GM19023 (cell line): Measurements from ENCODE around the gene ENOX1.

Source experiments
- ATAC-seq: cut with Tn5 transposase; IDR thresholded peaks from one replicate; pipeline ENCODE4 v1.9.1; 2021; ENCODE audit warnings: mild to moderate bottlenecking, moderate library complexity; ENCODE audit not compliant: unreplicated experiment

Gene ENOX1

DNA sequence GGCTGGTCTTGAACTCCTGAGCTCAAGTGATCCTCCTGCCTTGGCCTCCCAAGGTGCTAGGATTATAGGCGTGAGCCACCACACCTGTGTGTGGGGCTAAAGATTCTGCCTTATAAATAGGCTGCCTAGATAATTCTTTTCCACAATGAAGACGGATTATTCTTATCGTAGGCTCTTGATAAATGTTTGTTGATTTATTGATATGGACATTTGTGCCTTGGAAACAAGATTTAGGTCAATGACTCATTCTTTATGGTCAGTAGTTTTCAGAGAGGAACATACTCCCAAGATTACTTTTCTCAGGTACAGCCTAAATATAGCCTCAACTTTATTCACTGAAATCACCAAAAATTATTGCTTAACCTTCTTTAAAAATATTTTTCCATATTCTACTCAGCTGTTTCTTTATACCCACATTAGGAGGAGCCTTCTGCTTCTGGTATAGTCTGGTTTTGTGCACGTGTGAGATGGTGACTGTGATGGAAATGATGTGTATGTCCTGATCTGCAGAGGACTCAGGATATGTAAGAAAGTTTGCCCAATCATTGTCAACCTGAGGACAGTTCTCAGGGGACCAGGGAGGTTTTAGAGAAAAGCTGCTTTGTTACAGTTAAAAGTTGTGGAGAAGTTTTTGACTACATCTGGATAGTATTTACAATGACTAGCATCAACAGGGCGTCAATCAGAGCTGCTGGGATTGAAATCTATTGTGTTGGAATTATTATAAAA lies 554.5 kb downstream of the ENOX1 start:
- ATAC-seq, result no peak

DNA sequence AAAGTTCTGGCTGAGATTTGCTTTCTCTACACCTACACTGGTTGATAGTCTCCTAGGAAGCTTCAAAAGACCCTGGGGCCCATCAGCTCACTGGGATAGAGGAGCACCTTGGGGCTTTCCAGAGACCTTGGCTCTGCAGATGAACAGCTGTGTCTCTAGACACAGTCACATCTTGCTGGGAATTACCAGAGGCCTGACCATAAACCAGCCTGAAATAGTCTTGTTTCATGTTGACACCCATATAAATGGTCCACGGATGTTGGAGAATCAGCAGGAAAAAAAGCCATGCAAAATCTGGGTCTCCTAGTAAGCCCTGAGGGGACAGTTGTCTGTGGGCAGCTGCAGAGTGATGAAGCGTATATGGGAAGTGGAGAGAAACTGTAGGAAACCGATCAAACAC lies 555.8 kb downstream of the ENOX1 start:
- no peak for ATAC-seq

DNA sequence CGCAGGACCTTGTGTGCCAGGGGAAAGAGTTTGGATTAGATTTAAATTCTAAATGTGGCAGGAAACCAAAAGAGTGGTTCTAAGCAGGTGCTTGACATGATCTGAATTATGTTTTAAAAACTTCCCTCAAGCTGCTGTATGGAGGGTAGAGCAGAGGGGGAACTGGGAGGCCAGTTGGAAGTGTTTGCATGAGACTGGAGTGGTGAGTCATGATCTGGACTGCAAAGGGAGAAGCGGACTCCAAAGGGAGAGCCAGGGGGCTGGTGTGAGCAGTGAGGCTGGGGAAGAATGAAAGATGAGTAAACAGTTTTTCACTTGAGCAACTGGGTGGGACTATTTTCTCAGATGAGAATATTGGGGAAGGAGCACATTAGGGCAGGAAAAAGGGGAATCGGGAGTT lies 557.3 kb downstream of the ENOX1 start:
- ATAC-seq, result no peak

DNA sequence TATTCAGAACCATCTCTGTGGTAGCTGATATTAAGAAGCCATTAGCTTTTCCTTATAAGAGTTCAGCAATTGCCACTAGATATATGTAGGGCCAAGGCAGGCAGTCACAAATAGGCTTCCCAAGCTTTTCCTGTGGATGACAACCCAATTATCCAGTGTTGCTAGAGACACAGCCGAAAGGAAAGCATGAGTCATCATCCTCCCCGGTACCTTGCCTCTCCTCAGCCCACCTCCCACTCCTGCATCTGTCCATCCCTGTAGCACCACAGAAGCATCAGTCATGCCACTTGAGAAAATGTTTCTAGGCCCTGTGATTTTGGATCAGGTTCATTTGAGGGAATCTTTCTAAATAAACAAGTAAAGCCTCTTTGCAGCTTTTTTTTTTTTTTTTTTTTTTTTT lies 559.1 kb downstream of the ENOX1 start:
- ATAC-seq, result no peak

DNA sequence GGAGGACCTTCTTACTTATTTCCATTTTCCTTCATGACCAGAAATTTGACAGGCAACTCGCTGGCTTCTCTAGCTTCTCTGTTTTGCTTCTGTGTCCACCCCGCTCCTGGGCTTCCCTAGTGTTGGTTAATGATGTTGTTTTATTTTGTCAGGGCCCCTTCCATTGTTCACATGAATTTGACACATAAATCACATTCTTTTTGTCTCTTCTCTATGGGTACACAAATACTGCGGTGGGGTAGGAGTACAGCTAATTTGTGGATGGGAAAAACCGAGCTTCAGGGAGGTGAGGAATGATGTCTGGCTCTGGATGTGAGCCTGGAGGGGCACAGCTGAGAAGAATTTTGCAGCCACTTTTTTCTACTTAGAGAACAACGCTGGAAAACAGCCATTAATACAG lies 563.6 kb downstream of the ENOX1 start:
- ATAC-seq, result no peak

DNA sequence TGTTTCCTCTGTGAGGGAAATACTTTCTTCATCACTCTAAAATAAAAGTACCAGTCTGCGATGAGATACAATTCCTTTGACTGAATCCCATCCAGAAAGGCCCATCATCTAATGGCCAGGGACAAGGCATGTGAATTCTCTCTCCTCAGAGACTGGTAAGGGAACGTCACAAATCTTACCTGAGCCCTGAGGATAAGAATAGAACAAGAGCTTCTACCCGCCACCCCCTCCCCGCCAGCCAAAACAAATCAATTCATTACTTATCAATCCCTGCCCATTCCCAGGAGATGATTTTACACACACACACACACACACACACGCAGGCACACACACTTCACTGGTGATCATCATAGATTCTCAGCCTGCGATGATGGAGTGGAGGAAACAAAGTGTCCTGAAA lies 564.7 kb downstream of the ENOX1 start:
- no peak for ATAC-seq

DNA sequence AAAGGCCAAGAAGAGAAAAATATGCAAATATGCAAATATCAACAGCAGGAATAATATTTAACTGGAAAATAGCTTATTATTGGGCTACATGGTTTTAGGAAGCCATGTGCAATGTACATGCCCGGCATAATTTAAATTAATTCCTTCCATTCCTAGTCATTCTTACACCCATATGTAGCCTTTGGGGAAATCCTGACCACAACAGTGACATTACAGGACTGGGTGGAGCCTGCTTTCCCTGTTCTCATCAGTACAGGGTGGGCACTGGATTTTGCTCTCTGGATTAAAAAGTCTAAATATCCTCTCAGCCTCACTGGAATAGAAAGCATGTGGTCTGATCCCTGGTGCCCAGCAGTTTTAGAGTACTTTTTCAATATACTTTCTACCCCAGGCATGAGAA lies 565.2 kb downstream of the ENOX1 start:
- no peak for ATAC-seq

DNA sequence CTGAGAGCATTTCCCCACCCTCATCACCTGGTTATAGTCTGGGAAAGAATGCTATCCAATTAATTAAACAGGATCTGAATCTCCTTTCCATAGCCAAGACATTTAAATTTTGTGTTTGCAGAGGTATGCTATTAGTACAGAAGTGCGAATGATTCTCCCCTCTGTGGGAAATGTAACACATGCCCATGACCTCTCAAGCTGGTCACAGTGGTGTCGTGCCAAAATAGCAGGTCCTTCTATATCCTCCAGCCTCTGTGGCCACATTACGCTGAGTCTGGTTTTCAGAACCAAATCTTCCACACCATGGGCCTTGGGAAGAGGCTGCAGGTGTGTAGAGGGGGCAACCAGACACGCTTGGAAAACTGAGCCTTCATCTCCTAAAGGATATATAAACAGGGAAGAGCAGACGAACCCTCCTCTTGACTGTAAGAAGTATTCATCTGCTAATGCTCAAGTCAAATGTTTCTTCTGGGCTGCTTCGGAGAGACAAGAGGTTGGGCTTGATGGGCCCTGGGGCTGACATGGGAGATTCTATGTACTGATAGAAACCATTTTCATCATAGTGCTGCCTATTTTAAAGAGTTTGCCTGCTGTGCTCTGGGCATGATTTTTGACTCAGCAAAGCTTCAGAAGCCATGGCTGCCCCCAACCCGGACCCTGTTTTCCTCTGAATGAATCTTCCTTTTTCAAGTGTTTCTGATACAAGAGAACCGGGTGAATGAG lies 565.7 kb downstream of the ENOX1 start:
- no peak for ATAC-seq

DNA sequence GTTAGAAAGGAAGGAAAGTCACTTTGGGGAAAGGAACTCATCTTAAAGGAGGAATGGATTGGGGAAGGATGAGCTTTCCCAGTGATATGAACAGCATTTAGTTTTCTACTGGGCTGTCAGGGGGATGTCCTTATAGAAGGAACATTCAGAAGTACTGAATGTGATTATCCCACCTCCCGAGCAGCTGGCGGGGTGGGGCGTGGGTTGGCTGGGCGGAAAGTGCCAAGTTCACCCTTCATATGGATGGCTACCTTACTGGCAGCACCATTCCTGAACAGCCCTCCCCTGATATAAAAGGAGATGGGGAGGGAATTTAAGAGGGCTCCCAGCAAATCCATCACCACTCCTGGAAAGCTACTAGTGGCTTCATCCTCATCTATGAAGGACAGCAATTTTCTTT lies 572.6 kb downstream of the ENOX1 start:
- no peak for ATAC-seq

DNA sequence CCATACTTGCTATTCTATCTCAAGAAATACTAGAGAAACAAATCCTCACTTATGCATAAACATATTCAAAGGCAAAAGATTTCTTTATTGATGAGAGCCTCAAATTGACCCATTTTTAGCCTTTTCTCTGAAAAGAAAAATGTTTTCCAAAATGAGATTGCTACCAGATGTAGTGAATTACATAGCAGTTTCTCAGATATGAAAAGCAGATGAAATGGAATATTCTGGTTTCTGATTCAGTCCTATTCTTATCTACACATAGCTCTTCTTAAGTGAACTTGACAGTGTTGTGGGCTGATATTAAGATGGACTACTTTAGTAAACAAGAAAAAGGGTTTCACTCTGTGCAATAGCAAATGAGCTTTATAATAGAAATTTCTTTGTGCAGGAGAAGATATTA lies 579.9 kb downstream of the ENOX1 start:
- no peak for ATAC-seq

DNA sequence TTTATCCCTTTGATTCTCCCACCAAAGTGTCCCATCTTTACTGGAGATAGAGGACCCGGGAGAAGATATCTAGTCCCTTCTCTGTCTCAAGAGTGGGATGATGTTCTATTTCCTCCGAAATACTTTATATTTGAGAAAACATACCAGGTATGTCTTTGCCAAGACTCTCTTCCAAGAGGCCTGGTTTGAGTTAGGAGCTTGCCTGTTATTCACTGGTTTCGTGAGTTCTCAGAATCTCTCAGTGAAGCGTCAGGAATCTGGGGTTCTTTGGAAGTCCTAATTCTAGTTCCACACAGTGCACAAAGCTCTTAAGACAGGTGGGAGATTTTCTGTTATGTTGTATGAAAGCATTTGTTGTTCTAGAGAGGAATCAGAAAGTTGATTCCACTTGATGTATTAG lies 581.4 kb downstream of the ENOX1 start:
- ATAC-seq, result no peak

DNA sequence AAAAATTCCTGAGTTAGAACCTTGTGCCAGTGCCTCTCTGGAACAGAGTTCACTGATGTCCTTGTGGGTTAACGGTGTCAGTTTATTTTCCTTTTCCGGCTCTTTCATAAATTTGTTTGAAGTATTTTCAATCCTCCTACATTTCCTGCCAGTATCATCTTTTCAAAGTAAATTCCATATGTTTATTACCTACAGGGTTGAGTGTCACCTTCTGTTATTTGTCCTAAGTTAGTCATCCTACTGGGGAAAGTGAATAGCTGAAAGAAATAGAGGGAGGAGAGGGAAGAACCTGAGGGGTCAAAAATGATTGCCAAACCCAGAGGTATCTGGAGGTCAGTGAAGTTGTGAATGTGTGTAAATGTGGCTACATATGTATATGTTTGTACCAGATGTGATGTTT lies 582.2 kb downstream of the ENOX1 start:
- ATAC-seq, result no peak

DNA sequence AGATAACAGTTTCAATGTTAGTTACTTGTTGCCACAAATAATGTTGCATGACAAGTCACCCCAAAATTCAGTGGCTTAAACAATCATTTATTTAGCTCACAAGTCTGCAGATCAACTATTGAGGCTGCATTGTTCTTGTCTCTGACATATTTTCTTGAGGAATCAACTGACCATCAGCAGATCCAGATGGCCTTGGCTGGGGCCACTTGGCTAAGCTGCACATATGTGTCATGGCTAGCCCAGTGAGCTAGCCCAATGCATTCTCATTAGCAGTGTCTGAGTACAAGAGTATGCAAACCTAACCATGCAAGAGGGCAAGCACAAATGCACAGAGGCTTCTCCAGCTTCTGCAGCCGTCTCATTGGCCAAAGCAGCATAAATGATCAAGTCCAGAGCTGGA lies 583.0 kb downstream of the ENOX1 start:
- ATAC-seq, result no peak

DNA sequence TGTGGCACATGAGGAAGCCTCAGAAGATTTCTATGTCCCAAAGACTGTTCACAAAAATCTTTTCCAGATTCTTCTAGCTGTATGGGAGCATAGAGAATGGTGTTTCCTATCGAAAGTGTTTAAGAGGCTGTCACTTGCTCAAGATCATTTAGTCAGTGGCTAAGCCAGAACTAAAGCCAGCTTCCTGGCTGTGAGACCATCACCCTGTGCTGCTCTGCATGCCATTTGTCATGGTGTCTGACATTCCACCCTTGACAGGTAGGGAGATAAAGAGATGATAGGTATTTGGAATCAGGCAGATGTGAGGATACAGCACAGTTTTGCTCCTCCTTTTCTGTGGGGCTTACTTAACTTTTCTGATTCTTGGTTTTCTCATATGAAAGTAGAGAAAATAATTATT lies 586.0 kb downstream of the ENOX1 start:
- no peak for ATAC-seq

DNA sequence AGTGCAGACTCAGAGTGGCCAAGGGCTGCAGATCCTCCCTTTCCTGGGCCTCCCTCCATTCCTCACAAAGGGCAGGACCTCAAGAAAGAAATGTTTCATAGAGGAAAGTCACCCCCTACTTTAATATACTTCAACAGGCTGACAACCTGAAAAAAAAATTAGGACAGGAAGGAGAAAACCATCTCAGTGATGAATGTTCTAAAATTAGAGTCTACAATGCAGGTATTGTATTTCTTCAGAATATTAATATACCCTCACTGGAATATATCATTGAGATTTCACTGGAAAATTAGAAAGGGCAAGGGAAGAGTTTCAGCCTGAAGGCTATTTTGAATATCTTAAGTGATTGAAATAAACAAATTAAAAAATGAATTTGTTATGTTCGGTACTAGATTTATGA lies 586.5 kb downstream of the ENOX1 start:
- no peak for ATAC-seq

DNA sequence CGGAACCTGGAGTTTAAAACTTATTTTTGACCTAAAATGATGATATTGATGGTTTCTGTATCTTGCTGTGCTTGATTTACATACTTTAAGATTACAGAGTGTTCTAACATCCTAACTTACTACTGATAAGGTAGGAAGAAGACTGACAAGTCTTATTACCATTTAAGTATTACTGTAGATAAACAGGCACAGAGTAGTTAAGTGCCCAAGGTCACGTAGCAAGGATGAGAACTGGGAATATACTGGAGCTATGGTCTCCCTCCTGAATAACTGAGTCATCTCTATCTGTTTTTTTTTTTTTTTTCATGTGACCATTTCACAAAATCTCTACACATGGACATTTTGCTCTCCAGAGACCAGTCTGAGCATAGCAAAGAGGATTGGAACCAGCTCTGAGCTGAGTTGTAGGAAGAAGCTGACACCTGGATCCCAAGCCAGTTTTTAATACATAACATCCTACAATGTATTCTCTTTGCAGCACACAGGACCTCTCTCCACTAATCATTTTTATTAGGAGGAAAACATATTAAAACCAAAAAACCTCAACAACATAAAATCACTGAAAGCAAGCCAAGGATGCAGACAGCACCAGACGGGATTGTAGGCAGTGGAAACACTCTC lies 589.9 kb downstream of the ENOX1 start:
- no peak for ATAC-seq

DNA sequence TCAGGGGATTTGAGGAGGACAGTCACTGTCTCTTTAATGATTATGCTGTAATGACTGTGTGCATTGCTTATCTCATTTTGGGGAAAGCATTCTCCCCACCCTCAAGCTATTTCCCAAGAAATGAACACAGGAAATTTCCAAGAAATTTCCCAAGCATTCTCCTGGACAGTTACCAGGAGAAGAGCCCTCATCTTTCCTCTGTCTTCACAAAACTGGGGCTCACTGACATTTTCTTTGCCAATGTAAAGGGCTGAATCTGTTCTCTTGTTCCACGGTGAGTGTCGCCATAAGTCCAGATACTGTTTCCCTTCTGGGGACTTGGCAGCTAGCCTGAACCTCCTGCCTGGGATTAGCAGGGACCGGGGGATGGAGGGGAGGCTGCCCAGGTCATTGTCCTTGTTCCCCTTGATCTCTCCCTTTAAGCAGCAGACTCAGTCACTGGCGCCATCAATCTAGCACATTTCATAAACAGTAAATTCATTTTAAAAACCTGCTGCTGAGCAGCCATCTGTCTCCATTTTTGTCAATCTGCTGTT lies 590.6 kb downstream of the ENOX1 start:
- ATAC-seq, result no peak

DNA sequence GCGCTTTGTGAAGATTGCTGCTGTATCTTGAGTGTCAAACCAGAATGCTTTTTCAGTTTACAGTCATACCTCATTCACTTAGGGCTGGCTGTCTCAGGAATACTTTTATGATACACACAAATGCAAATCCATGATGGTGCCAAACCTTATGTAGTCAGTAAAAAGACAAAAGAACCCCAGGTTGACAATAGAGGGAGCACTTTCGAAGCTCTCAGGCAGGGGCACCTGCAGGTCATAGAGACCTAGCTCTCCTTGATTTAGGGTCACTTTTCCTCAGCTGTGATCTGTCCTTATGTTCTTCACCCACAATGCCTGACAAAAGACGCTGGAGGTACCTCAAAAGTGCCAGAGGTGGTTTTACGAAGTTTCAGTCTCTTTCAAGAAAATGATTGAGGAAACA lies 591.2 kb downstream of the ENOX1 start:
- no peak for ATAC-seq

DNA sequence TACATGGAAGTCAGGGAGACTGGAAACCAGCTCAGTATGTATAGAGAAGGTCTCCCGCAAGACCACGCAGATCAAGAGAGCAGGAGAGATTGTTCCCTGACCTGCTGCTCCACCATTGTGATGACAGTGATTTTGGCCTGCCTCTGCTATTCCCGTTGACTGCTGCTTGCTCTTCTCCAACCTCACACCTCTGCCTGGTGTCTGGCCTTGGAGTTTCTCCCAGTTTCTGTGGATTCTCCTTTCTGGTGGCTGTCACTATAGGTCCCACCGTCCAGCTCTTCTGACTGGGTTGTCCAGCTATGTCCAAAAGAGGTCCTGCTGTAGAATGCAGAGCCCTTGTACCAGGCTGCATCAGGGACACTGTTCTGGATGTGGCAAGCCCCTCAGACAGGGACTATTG lies 591.7 kb downstream of the ENOX1 start:
- no peak for ATAC-seq

DNA sequence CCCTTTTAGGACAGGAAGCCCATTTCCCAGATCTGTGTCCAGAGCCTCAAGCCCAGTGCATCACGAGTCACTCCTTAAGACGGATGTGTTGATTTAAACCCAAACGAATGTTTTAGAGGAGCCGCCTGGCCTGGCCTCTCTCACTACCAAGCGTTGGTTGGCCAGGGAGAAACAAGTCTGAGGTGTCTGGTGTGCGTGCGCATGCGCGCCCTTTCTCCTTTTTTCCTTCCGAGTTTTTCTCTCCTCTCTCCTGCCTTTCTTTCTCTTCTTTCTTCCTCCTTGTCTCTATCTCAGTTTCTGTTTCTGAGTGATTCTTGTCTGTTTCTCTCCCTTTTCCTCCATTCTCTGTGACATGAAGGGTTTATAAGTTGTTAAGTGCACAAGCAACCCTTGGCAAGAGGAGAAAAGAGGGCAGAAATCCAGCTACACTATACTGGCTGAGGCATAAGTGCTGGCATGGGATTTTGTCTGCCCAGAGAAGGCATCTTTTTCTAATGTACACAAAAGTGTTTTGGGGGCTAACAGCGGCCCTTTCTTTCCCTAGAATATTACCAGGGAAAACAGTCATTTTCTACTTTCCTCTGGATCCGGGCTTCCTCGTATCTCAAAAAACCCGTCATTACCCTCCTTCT lies 592.9 kb downstream of the ENOX1 start:
- no peak for ATAC-seq

DNA sequence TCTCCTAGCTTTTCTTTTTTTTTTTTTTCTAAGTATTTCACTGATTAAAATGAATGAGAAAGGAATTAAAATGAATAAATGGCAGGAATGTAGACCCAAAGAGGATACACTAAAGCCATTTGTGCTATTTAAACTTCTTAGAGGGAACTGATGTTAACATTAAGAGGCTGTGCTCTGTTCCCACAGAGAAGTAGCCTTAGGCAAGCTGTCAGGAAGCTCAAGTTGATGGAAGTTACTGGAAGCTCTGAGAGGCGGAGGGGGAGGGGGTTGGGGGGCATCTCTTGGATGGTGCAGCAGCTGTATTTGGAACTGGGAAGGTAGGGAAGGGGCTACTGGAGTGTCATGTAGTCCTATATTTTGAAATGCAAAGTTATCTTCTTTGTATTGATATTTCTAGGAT lies 595.2 kb downstream of the ENOX1 start:
- ATAC-seq, result no peak

DNA sequence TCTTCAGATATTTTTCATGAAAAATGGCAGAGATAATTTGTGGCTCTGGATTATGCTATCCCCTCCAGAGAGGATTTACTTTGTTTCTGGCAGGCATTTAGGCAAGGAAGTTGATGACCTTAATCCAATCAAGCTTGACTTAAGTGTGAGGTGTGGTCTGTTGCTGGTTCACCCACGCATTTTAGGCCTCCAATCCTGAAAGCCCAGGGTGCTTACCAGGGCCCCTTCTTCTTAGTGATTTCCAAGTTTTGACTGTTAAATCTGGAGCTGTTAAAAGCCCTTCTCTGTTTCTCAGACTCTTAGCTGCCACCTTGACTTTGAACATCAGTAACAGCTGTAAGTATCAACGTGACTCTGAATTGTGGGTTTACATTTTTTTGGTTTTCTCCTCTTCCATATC lies 601.5 kb downstream of the ENOX1 start:
- no peak for ATAC-seq
